SK-N-MC (cell line): ENCODE data around the gene AFF1.

ENCODE experiments used
- EZH2 ChIP-seq: fragments of 200-600 bp; sonication (generic); IDR thresholded peaks from one replicate; pipeline ENCODE4 v1.6.1; 2017; ENCODE audit warnings: antibody characterized with exemption
- POLR2AphosphoS5 ChIP-seq: IDR thresholded peaks from 2 replicates; pipeline ENCODE4 v1.6.1; 2012; ENCODE audit warnings: mild to moderate bottlenecking, low read depth, low read length, borderline replicate concordance

DNA sequence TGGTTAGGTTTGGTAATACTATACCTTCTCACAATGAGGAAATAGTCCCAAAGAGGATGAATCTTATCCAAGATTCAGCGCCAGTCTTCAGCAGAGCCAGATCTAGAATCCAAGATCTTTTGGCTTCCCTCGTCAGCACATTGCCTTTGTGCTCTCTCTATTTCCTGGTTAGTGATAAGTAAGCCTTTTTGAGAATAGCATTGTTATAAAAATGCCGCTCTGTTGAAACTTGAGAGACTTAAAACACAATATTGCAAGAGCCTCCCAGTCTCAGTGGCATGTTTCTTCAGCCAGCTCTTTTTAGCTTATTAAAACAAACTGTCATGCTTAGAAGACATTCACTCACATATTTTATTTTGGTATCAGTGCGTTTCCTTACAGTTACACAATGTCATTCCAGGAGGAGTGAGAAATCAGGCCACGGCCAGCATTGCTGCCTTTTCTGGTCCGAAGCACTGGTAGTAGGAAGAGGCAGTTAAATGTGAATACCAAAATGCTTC lies 144.2 kb downstream of the AFF1 start:
- TF ChIP-seq POLR2AphosphoS5 (no peak), EZH2 (no peak)
